Measurements from ENCODE around the gene CIAO3. TPM values are rescaled to one million over a fixed set of nuclear protein-coding genes. Genes with fewer than 3 reads are reported as not detected.

The CIAO3 gene
- total and polyA plus RNA-seq, 10 of the 15 experiments (the other 5 are each of a cell fraction or from before 2014, with no cell fraction given) = 1.4 to 37.5 (median 30.8) TPM

GRCh38 chr16:680625-680945, 60.2 kb downstream of the CIAO3 start:
- Histone ChIP-seq H4K20me1 (ENCODE audit: control insufficient read depth, insufficient read depth) (peaks cover 6% of the 10 kb centered on the region; the same call in 1 of the 2 replicates), H3K27me3 (replicated peaks in 1 of 2; ENCODE audit: control insufficient read depth in 2 of 2, insufficient read depth in 2 of 2, low read length in 1 of 2) (no peaks in the 10 kb centered on the region), H3K27ac (ENCODE audit: control insufficient read depth, insufficient read depth) (peak overlapping the region; percentile 53), H3K9ac (ENCODE audit: control insufficient read depth, insufficient read depth, low read length) (peak overlapping the region; percentile 88), H3K9me3 (replicated peaks; ENCODE audit: control insufficient read depth, insufficient read depth, low read length) (no peaks in the 10 kb centered on the region), H3K4me2 (ENCODE audit: control insufficient read depth, insufficient read depth) (peak overlapping the region; percentile 98), H2AFZ (ENCODE audit: control insufficient read depth, low read depth, low read length) (peak overlapping the region; percentile 84; the same call in 1 of the 2 replicates), H3K36me3 (ENCODE audit: control insufficient read depth in 2 of 2, insufficient read depth in 2 of 2, low read length in 1 of 2) (peaks cover 6 to 9% of the 10 kb centered on the region in 2 experiments; a peak in 2 of 4 replicates), H3K4me1 (ENCODE audit: control insufficient read depth, insufficient read depth, low read length) (peaks cover 15% of the 10 kb centered on the region), H3K4me3 (peak overlapping the region; percentile 77), H3K79me2 (ENCODE audit: control insufficient read depth, insufficient read depth, low read length) (peaks cover 24% of the 10 kb centered on the region)
- in situ Hi-C loops (cut with MboI) = no loop called here
- TF ChIP-seq CBFB (IDR thresholded peaks at IDR 0.05; ENCODE audit: low read depth) (0 out of 2 replicates have a peak, but pooled peaks have one; percentile 28), ZBTB4 (CRISPR knock-in tag; IDR thresholded peaks at IDR 0.05) (no peak), NFIC (IDR thresholded peaks at IDR 0.05; ENCODE audit: low read depth, low read length) (no peak), POU2F2 (IDR thresholded peaks at IDR 0.05; ENCODE audit: borderline replicate concordance, low read depth, low read length) (0 out of 3 replicates have a peak, but pooled peaks have one; percentile 1)
- POLR2A ChIA-PET = interaction anchor here (1.0 to 2.0 kb wide), 6 partner anchors 9 to 42 kb away, joined by 3 to 13 read pairs (median 4); partner anchors contain the start of genes RHOT2 and WDR24
- 1% methylated on average over 31 of the region's 38 CpGs for WGBS (ENCODE audit: insufficient coverage, insufficient replicate concordance, low lambda C conversion rate, missing lambda C conversion rate)
- RAD21 ChIA-PET (ENCODE audit: unreplicated experiment) = interaction anchor here (0.9 kb wide), 2 partner anchors 14 to 40 kb away, joined by 3 read pairs; partner anchors contain the start of gene ANTKMT
- intact Hi-C loops (cut with micrococcal nuclease; ENCODE audit: unreplicated experiment) = loop anchor here (5.0 kb wide), 1 partner anchor 43 kb away; the partner anchor contains the start of gene METTL26
- FAIRE-seq = no peak
- SMC1A ChIA-PET (ENCODE audit: uncharacterized antibody, unreplicated experiment) = no interaction called here
- DNase-seq (ENCODE audit: low read depth, low spot score) = no peak
- CTCF ChIA-PET = interaction anchor here (1.0 to 1.5 kb wide), 2 partner anchors 9 to 13 kb away, joined by 3 to 4 read pairs; partner anchors contain the start of genes RHOT2 and WDR24
- BruUV-seq (replicated peaks) = no TSS peak
- no peak for ATAC-seq

Measured in GM12878 (cell line).